Measurements from ENCODE around the gene RGS2. TPM values are rescaled to one million over a fixed set of nuclear protein-coding genes. Genes with fewer than 3 reads are reported as not detected.

The RGS2 gene
- total RNA-seq, 1 donor from 2014 or later = 14.4 TPM

DNA sequence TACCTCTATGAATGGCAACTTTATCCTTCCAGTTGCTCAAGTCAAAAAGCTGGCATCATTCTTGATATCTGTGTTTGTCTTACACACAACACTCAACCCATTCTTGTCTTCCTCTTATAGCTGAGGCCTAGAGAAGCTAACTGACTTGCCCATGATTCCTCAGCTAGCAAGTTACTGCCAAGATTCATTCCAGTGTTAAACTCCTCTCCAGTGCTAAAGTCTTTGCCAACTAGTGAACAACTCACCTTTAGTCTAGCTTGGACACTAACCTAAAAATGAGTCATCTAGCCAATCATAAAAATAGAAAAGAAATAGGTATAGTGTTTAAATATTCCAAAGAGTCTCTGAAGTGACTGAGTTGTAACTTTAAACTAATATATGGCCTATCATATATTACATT lies 45.6 kb upstream of the RGS2 start:
- Histone ChIP-seq H3F3A (ENCODE audit: low read depth) (no peaks in the 10 kb centered on the region), H3K27me3 (no peaks in the 10 kb centered on the region), H3K27ac (no peak overlapping the region), H3K4me3 (no peak overlapping the region), H3K79me2 (ENCODE audit: low read depth) (no peaks in the 10 kb centered on the region), H3K4me1 (no peaks in the 10 kb centered on the region), H3K36me3 (no peaks in the 10 kb centered on the region), H2AFZ (replicated peaks) (no peak overlapping the region), H3K4me2 (no peak overlapping the region), H3K9ac (no peak overlapping the region), H3K9me3 (ENCODE audit: low read depth) (no peaks in the 10 kb centered on the region), H4K20me1 (ENCODE audit: low read depth) (no peaks in the 10 kb centered on the region)
- Mint-ChIP-seq H3K36me3 (no peaks in the 10 kb centered on the region), H3K4me3 (no peak overlapping the region), H3K4me1 (no peaks in the 10 kb centered on the region), H3K27ac (no peak overlapping the region), H3K27me3 (ENCODE audit: insufficient read depth, low read depth) (no peaks in the 10 kb centered on the region), H3K9me3 (no peaks in the 10 kb centered on the region)
- DNase-seq (ENCODE audit: low spot score) = no peak
- TF ChIP-seq, protein P1, sequence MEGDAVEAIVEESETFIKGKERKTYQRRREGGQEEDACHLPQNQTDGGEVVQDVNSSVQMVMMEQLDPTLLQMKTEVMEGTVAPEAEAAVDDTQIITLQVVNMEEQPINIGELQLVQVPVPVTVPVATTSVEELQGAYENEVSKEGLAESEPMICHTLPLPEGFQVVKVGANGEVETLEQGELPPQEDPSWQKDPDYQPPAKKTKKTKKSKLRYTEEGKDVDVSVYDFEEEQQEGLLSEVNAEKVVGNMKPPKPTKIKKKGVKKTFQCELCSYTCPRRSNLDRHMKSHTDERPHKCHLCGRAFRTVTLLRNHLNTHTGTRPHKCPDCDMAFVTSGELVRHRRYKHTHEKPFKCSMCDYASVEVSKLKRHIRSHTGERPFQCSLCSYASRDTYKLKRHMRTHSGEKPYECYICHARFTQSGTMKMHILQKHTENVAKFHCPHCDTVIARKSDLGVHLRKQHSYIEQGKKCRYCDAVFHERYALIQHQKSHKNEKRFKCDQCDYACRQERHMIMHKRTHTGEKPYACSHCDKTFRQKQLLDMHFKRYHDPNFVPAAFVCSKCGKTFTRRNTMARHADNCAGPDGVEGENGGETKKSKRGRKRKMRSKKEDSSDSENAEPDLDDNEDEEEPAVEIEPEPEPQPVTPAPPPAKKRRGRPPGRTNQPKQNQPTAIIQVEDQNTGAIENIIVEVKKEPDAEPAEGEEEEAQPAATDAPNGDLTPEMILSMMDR (IDR thresholded peaks at IDR 0.05) = no peak
- TF ChIP-seq EZH2phosphoT487 (IDR thresholded peaks at IDR 0.05) (no peak), EZH2 (IDR thresholded peaks at IDR 0.05) (no peak)

DNA sequence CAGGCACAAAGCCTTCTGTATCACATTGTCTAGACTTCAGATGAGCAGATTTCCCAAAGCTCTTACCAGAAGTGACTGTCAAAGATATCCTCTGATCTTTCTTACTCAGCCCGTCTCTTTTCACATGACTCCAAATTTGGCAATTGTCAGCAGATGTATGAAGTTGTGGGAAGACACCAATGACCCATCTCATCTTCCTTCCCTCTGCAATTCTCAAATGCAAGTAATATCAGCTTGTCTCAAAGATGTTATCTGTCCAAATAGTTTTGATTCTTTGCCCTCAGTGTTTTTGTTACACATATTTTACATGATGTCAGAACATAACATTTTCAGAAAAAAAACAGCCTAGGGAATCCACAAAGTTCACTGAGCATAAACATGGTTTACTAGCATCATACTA lies 45.1 kb upstream of the RGS2 start:
- TF ChIP-seq EZH2 (IDR thresholded peaks at IDR 0.05) = no peak
- TF ChIP-seq EZH2phosphoT487 (IDR thresholded peaks at IDR 0.05) = no peak
- TF ChIP-seq, protein P1 (IDR thresholded peaks at IDR 0.05) = no peak
- H3K27ac Mint-ChIP-seq = no peak overlapping the region
- no peaks in the 10 kb centered on the region for H3K79me2 ChIP-seq (ENCODE audit: low read depth)
- H3F3A ChIP-seq (ENCODE audit: low read depth) = no peaks in the 10 kb centered on the region
- no peak overlapping the region for H3K4me2 ChIP-seq
- no peak for DNase-seq (ENCODE audit: low spot score)
- no peaks in the 10 kb centered on the region for H3K9me3 ChIP-seq (ENCODE audit: low read depth)
- no peak overlapping the region for H3K9ac ChIP-seq
- H3K36me3 Mint-ChIP-seq = no peaks in the 10 kb centered on the region
- H3K27me3 Mint-ChIP-seq (ENCODE audit: insufficient read depth, low read depth) = no peaks in the 10 kb centered on the region
- H4K20me1 ChIP-seq (ENCODE audit: low read depth) = no peaks in the 10 kb centered on the region
- no peak overlapping the region for H2AFZ ChIP-seq (replicated peaks)
- no peak overlapping the region for H3K4me3 Mint-ChIP-seq
- H3K27ac ChIP-seq = no peak overlapping the region
- H3K4me3 ChIP-seq = no peak overlapping the region
- no peaks in the 10 kb centered on the region for H3K4me1 ChIP-seq
- H3K27me3 ChIP-seq = no peaks in the 10 kb centered on the region
- H3K9me3 Mint-ChIP-seq = no peaks in the 10 kb centered on the region
- no peaks in the 10 kb centered on the region for H3K36me3 ChIP-seq
- no peaks in the 10 kb centered on the region for H3K4me1 Mint-ChIP-seq

DNA sequence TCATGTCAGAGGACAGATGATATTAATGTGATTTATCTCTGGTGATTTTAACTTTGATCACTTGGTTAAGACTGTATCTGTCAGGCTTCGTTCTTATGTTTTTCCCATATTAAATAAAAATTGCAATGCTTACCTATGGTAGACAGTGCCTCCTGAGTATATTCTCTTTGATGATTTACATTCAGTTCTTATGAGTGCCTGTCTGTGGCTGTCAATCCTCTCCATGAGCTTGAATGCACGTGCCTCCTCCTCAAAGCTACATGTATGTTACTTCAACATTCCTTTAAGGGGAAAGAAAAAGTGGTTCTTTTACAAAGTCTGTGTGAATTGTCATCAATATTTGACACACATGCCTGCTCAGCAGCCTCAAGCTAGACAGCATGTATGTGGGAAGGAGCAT lies 44.2 kb upstream of the RGS2 start:
- no peaks in the 10 kb centered on the region for H3K4me1 Mint-ChIP-seq
- H3K9ac ChIP-seq = no peak overlapping the region
- no peak overlapping the region for H3K4me2 ChIP-seq
- no peaks in the 10 kb centered on the region for H3K79me2 ChIP-seq (ENCODE audit: low read depth)
- no peak overlapping the region for H3K4me3 ChIP-seq
- no peak overlapping the region for H3K4me3 Mint-ChIP-seq
- no peak for DNase-seq (ENCODE audit: low spot score)
- no peak overlapping the region for H2AFZ ChIP-seq (replicated peaks)
- no peaks in the 10 kb centered on the region for H3K27me3 ChIP-seq
- H3F3A ChIP-seq (ENCODE audit: low read depth) = no peaks in the 10 kb centered on the region
- H3K4me1 ChIP-seq = no peaks in the 10 kb centered on the region
- H3K27me3 Mint-ChIP-seq (ENCODE audit: insufficient read depth, low read depth) = no peaks in the 10 kb centered on the region
- H3K36me3 ChIP-seq = no peaks in the 10 kb centered on the region
- H3K36me3 Mint-ChIP-seq = no peaks in the 10 kb centered on the region
- H4K20me1 ChIP-seq (ENCODE audit: low read depth) = no peaks in the 10 kb centered on the region
- TF ChIP-seq EZH2phosphoT487 (IDR thresholded peaks at IDR 0.05) (no peak), EZH2 (IDR thresholded peaks at IDR 0.05) (no peak)
- TF ChIP-seq, protein P1 (IDR thresholded peaks at IDR 0.05) = no peak
- no peaks in the 10 kb centered on the region for H3K9me3 Mint-ChIP-seq
- H3K9me3 ChIP-seq (ENCODE audit: low read depth) = no peaks in the 10 kb centered on the region
- no peak overlapping the region for H3K27ac ChIP-seq
- H3K27ac Mint-ChIP-seq = no peak overlapping the region
